Measurements from ENCODE around the gene CC2D1B. TPM values are rescaled to one million over a fixed set of nuclear protein-coding genes. Genes with fewer than 3 reads are reported as not detected.

The CC2D1B gene
- total and polyA plus RNA-seq, 9 of the 15 experiments (the other 6 are each of a cell fraction or from before 2014, with no cell fraction given), result 1.2 to 33.6 (median 25.5) TPM

DNA sequence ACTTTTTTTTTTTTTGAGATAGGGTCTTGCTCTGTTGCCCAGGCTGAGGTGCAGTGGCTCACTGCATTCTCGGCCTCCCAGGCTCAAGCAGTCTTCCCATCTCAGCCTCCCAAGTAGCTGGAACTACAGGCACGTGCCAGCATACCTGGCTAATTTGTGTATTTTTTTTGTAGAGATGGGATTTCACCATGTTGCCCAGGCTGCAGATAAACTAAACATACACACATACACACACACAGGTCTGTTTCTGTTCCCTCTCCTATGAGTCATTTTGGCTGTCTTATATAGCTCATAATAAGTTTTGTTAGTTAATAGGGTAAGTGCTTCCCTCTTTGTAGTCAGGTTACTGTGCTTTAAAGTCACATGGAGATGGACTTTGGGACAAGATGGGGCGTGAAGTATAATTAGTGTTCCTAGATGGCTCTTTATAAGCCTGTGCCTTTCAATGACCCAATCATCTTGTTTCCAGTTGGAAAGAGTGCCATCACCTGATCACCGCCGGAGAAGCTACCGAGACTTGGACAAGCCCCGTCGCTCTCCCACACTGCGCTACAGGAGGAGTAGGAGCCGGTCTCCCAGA, 47.5 kb upstream of the CC2D1B start:
- ChIA-PET CTCF (ENCODE audit: low intra/inter-chr PET ratio) (no interaction called here), POLR2A (interaction anchor here (1.0 to 7.7 kb wide), 7 partner anchors 7 to 264 kb away, joined by 3 to 58 read pairs (median 3); partner anchors contain the start of genes ORC1 and PRPF38A)
- H3K27me3 ChIP-seq (ENCODE audit: control insufficient read depth in 2 of 2, insufficient read depth in 2 of 2, low read length in 2 of 2), result no peaks in the 10 kb centered on the region
- no peaks in the 10 kb centered on the region for H3K4me1 ChIP-seq (replicated peaks in 1 of 2; ENCODE audit: control insufficient read depth in 2 of 2, insufficient read depth in 2 of 2, low read length in 2 of 2)
- peaks cover 1% of the 10 kb centered on the region; the same call in 1 of the 3 replicates for H3K79me2 ChIP-seq (ENCODE audit: control insufficient read depth, insufficient read depth, low read length)
- H3K9me1 ChIP-seq (ENCODE audit: control insufficient read depth, insufficient read depth, low read length), result no peaks in the 10 kb centered on the region
- no peak for FAIRE-seq
- TF ChIP-seq ZNF121 (CRISPR knock-in tag; conservative IDR thresholded peaks at IDR 0.05) (peak; percentile 93), PTRF (tag; IDR thresholded peaks at IDR 0.05) (no peak), ZNF696 (CRISPR knock-in tag; conservative IDR thresholded peaks at IDR 0.05) (no peak)
- peaks cover 95% of the 10 kb centered on the region for H3K36me3 ChIP-seq (ENCODE audit: control insufficient read depth, insufficient read depth, low read length)
- intact Hi-C loops (cut with micrococcal nuclease) (no loop called here), in situ Hi-C loops (cut with MboI) (no loop called here)
- 95% methylated on average over 10 of the region's 10 CpGs for WGBS (ENCODE audit: insufficient coverage, low coverage, missing lambda C conversion rate)
- no peaks in the 10 kb centered on the region for H3K9me3 ChIP-seq (replicated peaks; ENCODE audit: control insufficient read depth, insufficient read depth, low read depth, low read length)
- no peak for DNase-seq (ENCODE audit: extremely low read depth in 1 of 4, low spot score in 3 of 4)
- H3K4me3 ChIP-seq, result no peak overlapping the region
- ATAC-seq, result no peak
- no peaks in the 10 kb centered on the region for H4K20me1 ChIP-seq (replicated peaks; ENCODE audit: control insufficient read depth, insufficient read depth, low read length)
- H3K9ac ChIP-seq (ENCODE audit: insufficient read depth in 1 of 2, low read depth in 2 of 2, low read length in 2 of 2), result no peak overlapping the region
- H3K27ac ChIP-seq (ENCODE audit: extremely low read depth, low read depth, low read length), result no peak overlapping the region
- no TSS peak for BruUV-seq (replicated peaks)
- H3K4me2 ChIP-seq (ENCODE audit: insufficient read depth, low read length), result no peak overlapping the region
- H2AFZ ChIP-seq (ENCODE audit: low read depth, low read length), result no peak overlapping the region

DNA sequence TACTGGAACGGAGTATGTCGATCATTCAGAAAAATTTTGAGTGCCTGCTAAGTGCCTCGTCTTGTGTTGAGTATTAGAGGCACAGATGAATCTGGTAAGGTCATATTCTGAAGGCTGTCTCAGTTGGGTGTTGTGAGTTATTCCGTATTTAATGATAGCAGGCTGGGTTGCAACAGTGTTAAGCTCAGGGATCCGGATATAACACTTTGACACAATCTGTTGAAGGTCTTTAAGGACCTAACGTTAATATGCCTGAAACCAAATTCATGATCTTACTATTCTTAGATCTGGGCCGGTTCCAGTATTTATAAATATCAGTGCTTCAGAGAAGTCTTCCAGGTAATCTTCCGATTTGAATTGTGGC, 39.0 kb upstream of the CC2D1B start:
- Histone ChIP-seq H4K20me1 (replicated peaks; ENCODE audit: control insufficient read depth, insufficient read depth, low read length) (peaks cover 6% of the 10 kb centered on the region; the same call in 1 of the 2 replicates), H3K27ac (ENCODE audit: extremely low read depth, low read depth, low read length) (peak overlapping the region; percentile 98), H3K9me1 (ENCODE audit: control insufficient read depth, insufficient read depth, low read length) (peaks cover 3% of the 10 kb centered on the region), H3K36me3 (ENCODE audit: control insufficient read depth, insufficient read depth, low read length) (peaks cover 75% of the 10 kb centered on the region), H3K9ac (ENCODE audit: insufficient read depth in 1 of 2, low read depth in 2 of 2, low read length in 2 of 2) (peak overlapping the region; percentile 98 to 99), H3K9me3 (replicated peaks; ENCODE audit: control insufficient read depth, insufficient read depth, low read depth, low read length) (no peaks in the 10 kb centered on the region), H3K4me3 (peak overlapping the region; percentile 80), H2AFZ (ENCODE audit: low read depth, low read length) (peak overlapping the region; percentile 97), H3K4me1 (replicated peaks in 1 of 2; ENCODE audit: control insufficient read depth in 2 of 2, insufficient read depth in 2 of 2, low read length in 2 of 2) (peaks cover 12 to 27% of the 10 kb centered on the region in 2 experiments; a peak in 4 of 5 replicates), H3K27me3 (ENCODE audit: control insufficient read depth in 2 of 2, insufficient read depth in 2 of 2, low read length in 2 of 2) (no peaks in the 10 kb centered on the region), H3K79me2 (ENCODE audit: control insufficient read depth, insufficient read depth, low read length) (peaks cover 80% of the 10 kb centered on the region), H3K4me2 (ENCODE audit: insufficient read depth, low read length) (peak overlapping the region; percentile 98)
- DNase-seq (ENCODE audit: extremely low read depth in 1 of 4, low spot score in 3 of 4) (no peak), ATAC-seq (no peak), FAIRE-seq (no peak)
- in situ Hi-C loops (cut with MboI), result loop anchor here (10.0 kb wide), 1 partner anchor 280 kb away; no protein-coding TSS in a partner anchor
- POLR2A ChIA-PET, result interaction anchor here (0.7 to 6.6 kb wide), 19 partner anchors 8 to 526 kb away, joined by 3 to 58 read pairs (median 5); partner anchors contain the start of genes CC2D1B and COA7
- CTCF ChIA-PET (ENCODE audit: low intra/inter-chr PET ratio), result interaction anchor here (0.6 to 1.2 kb wide), 3 partner anchors 163 to 281 kb away, joined by 3 to 5 read pairs (median 3); no protein-coding TSS in a partner anchor
- BruUV-seq (replicated peaks), result no TSS peak
- whole genome bisulfite sequencing (ENCODE audit: insufficient coverage, low coverage, missing lambda C conversion rate), result under 1% methylated on average over 8 of the region's 8 CpGs
- intact Hi-C loops (cut with micrococcal nuclease), result loop anchor here (5.0 kb wide), 3 partner anchors 162 to 277 kb away; no protein-coding TSS in a partner anchor
- TF ChIP-seq XRCC5 (IDR thresholded peaks at IDR 0.05; ENCODE audit: low read depth, low read length), result no peak
- TF ChIP-seq, protein P1, sequence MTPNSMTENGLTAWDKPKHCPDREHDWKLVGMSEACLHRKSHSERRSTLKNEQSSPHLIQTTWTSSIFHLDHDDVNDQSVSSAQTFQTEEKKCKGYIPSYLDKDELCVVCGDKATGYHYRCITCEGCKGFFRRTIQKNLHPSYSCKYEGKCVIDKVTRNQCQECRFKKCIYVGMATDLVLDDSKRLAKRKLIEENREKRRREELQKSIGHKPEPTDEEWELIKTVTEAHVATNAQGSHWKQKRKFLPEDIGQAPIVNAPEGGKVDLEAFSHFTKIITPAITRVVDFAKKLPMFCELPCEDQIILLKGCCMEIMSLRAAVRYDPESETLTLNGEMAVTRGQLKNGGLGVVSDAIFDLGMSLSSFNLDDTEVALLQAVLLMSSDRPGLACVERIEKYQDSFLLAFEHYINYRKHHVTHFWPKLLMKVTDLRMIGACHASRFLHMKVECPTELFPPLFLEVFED (CRISPR knock-in tag; conservative IDR thresholded peaks at IDR 0.05), result no peak
- no peak for TF ChIP-seq BCL6 (CRISPR knock-in tag; IDR thresholded peaks at IDR 0.05)
- no peak for TF ChIP-seq NR2F6 (CRISPR knock-in tag; IDR thresholded peaks at IDR 0.05)
- no peak for TF ChIP-seq RAD21 (CRISPR knock-in tag; conservative IDR thresholded peaks at IDR 0.05 in 1 of 2, IDR thresholded peaks at IDR 0.05 in 1 of 2)
- no peak for TF ChIP-seq CBX5 (IDR thresholded peaks at IDR 0.05; ENCODE audit: borderline replicate concordance, low read depth)
- TF ChIP-seq, protein P2, sequence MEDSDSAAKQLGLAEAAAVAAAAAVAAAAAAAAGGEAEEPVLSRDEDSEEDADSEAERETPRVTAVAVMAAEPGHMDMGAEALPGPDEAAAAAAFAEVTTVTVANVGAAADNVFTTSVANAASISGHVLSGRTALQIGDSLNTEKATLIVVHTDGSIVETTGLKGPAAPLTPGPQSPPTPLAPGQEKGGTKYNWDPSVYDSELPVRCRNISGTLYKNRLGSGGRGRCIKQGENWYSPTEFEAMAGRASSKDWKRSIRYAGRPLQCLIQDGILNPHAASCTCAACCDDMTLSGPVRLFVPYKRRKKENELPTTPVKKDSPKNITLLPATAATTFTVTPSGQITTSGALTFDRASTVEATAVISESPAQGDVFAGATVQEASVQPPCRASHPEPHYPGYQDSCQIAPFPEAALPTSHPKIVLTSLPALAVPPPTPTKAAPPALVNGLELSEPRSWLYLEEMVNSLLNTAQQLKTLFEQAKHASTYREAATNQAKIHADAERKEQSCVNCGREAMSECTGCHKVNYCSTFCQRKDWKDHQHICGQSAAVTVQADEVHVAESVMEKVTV (CRISPR knock-in tag; IDR thresholded peaks at IDR 0.05), result no peak
